Hepatocyte (in vitro differentiated cells): Measurements from ENCODE around the gene LILRA1. TPM values are rescaled to one million over a fixed set of nuclear protein-coding genes. Genes with fewer than 3 reads are reported as not detected.

ENCODE experiments used
- DNase-seq: peaks from one replicate; pipeline ENCODE4 v3.0.0-alpha.2; 2016; ENCODE audit warnings: low spot score
- H2AFZ ChIP-seq: fragments of 200-600 bp; sonication (generic); 2 replicates; pipeline ENCODE4 v1.6.0; 2016; ENCODE audit warnings: antibody characterized with exemption, mild to moderate bottlenecking
- H3K27ac ChIP-seq: fragments of 200-600 bp; sonication (generic); 2 replicates; pipeline ENCODE4 v1.5.1; 2016; ENCODE audit warnings: mild to moderate bottlenecking
- H3K27me3 ChIP-seq: fragments of 200-600 bp; sonication (generic); 2 replicates; pipeline ENCODE4 v1.6.1; 2016
- H3K36me3 ChIP-seq: fragments of 200-600 bp; sonication (generic); replicated peaks from 2 replicates; pipeline ENCODE4 v1.5.1; 2016; ENCODE audit warnings: low read depth; ENCODE audit not compliant: insufficient read depth
- H3K4me1 ChIP-seq: fragments of 200-600 bp; sonication (generic); 2 replicates; pipeline ENCODE4 v1.5.1; 2016; ENCODE audit warnings: mild to moderate bottlenecking, moderate library complexity; ENCODE audit not compliant: insufficient read depth
- H3K4me2 ChIP-seq: fragments of 200-600 bp; sonication (generic); 2 replicates; pipeline ENCODE4 v1.6.0; 2016
- H3K4me3 ChIP-seq: fragments of 200-600 bp; sonication (generic); 2 replicates; pipeline ENCODE4 v1.5.1; 2016; ENCODE audit warnings: mild to moderate bottlenecking
- H3K79me2 ChIP-seq: fragments of 200-600 bp; sonication (generic); 2 replicates; pipeline ENCODE4 v1.6.0; 2017; ENCODE audit warnings: mild to moderate bottlenecking
- H3K9me2 ChIP-seq: fragments of 200-600 bp; sonication (generic); replicated peaks from 2 replicates; pipeline ENCODE4 v1.6.0; 2017; ENCODE audit warnings: mild to moderate bottlenecking; ENCODE audit not compliant: insufficient read depth
- H3K9me3 ChIP-seq: fragments of 200-600 bp; sonication (generic); 2 replicates; pipeline ENCODE4 v1.5.1; 2016; ENCODE audit warnings: low read depth, mild to moderate bottlenecking
- H4K20me1 ChIP-seq: fragments of 200-600 bp; sonication (generic); 2 replicates; pipeline ENCODE4 v1.6.0; 2016; ENCODE audit warnings: mild to moderate bottlenecking; ENCODE audit not compliant: insufficient read depth, poor library complexity, severe bottlenecking
- CTCF ChIP-seq: fragments of 200-600 bp; sonication (generic); IDR thresholded peaks from 2 replicates; pipeline ENCODE4 v1.5.1; 2016; ENCODE audit warnings: antibody characterized with exemption, mild to moderate bottlenecking; ENCODE audit not compliant: poor library complexity
- EZH2 ChIP-seq: fragments of 200-600 bp; sonication (generic); IDR thresholded peaks from 2 replicates; pipeline ENCODE4 v1.6.1; 2016; ENCODE audit warnings: antibody characterized with exemption, mild to moderate bottlenecking, borderline replicate concordance
- EZH2phosphoT487 ChIP-seq: fragments of 200-600 bp; sonication (generic); IDR thresholded peaks from one replicate; pipeline ENCODE4 v1.6.1; 2018; ENCODE audit warnings: antibody characterized with exemption, mild to moderate bottlenecking, low read depth, moderate library complexity; ENCODE audit not compliant: unreplicated experiment, severe bottlenecking
- WGBS: methylation state at CpG from one replicate; pipeline ENCODE4 v1.1.6; 2016; ENCODE audit warnings: low lambda C conversion rate; ENCODE audit errors: missing lambda C conversion rate; 5-methylcytosine and 5-hydroxymethylcytosine counted together
- polyA plus RNA-seq: library from polyadenylated mRNA; unstranded; fragments of >200 nt; fragmentation: Nextera tagmentation; extraction: Ambion mirVana; gene quantifications from 2 replicates; pipeline ENCODE4 v1.2.1, GENCODE V29; 2016
- total RNA-seq: library from RNA; depleted of rRNA; stranded (reverse); fragments of >200 nt; gene quantifications from 2 replicates; pipeline ENCODE4 v1.2.3, GENCODE V29; 2014

The LILRA1 gene
- total and polyA plus RNA-seq, 2 experiments from 2014 or later, result not detected

GRCh38 chr19:54556194-54556593, 37.2 kb upstream of the LILRA1 start:
- TF ChIP-seq EZH2 (no peak), EZH2phosphoT487 (no peak), CTCF (no peak)
- no peak overlapping the region for H3K4me3 ChIP-seq
- H3K4me1 ChIP-seq, result no peaks in the 10 kb centered on the region
- no peak overlapping the region for H3K4me2 ChIP-seq
- no peak overlapping the region for H3K27ac ChIP-seq
- no peaks in the 10 kb centered on the region for H4K20me1 ChIP-seq
- H3K27me3 ChIP-seq, result no peaks in the 10 kb centered on the region
- 78% methylated on average over 1 of the region's 1 CpG for WGBS
- no peak for DNase-seq
- H3K9me2 ChIP-seq, result no peaks in the 10 kb centered on the region
- H3K36me3 ChIP-seq, result no peaks in the 10 kb centered on the region
- peaks cover 3% of the 10 kb centered on the region for H3K9me3 ChIP-seq
- no peak overlapping the region for H2AFZ ChIP-seq
- H3K79me2 ChIP-seq, result no peaks in the 10 kb centered on the region

GRCh38 chr19:54558339-54558738, 35.1 kb upstream of the LILRA1 start:
- Histone ChIP-seq H3K27ac (no peak overlapping the region), H3K27me3 (no peaks in the 10 kb centered on the region), H3K79me2 (no peaks in the 10 kb centered on the region), H3K4me1 (no peaks in the 10 kb centered on the region), H3K36me3 (no peaks in the 10 kb centered on the region), H3K4me3 (no peak overlapping the region), H2AFZ (no peak overlapping the region), H3K9me3 (peaks cover 3% of the 10 kb centered on the region), H3K4me2 (no peak overlapping the region), H3K9me2 (no peaks in the 10 kb centered on the region), H4K20me1 (no peaks in the 10 kb centered on the region)
- no peak for DNase-seq
- no peak for TF ChIP-seq EZH2
- no peak for TF ChIP-seq CTCF
- TF ChIP-seq EZH2phosphoT487, result no peak
- 80% methylated on average over 3 of the region's 3 CpGs for WGBS

- Histone ChIP-seq H2AFZ (no peak overlapping the region), H3K79me2 (no peaks in the 10 kb centered on the region)
- WGBS, result 74% methylated on average over 11 of the region's 11 CpGs
Observed at GRCh38 chr19:54560881-54561385, 32.5 kb upstream of the LILRA1 start.

More at GRCh38 chr19:54560881-54561385, 32.5 kb upstream of the LILRA1 start:
- Histone ChIP-seq H3K9me2 (no peaks in the 10 kb centered on the region), H3K9me3 (peaks cover 3% of the 10 kb centered on the region), H3K4me3 (no peak overlapping the region), H3K36me3 (no peaks in the 10 kb centered on the region), H3K4me2 (no peak overlapping the region), H3K27ac (no peak overlapping the region), H3K4me1 (no peaks in the 10 kb centered on the region), H3K27me3 (no peaks in the 10 kb centered on the region), H4K20me1 (no peaks in the 10 kb centered on the region)
- TF ChIP-seq EZH2phosphoT487 (no peak), EZH2 (no peak), CTCF (no peak)
- DNase-seq, result no peak
